Osteoblast (primary cell): ENCODE results near the gene RND3. TPM values are rescaled to one million over a fixed set of nuclear protein-coding genes. Genes with fewer than 3 reads are reported as not detected.

Experiments
- DNase-seq: peaks from one replicate; pipeline ENCODE4 v3.0.0; 2011; ENCODE audit warnings: low spot score, mixed read lengths; ENCODE audit not compliant: insufficient read length; ENCODE audit errors: missing footprints
- H2AFZ ChIP-seq: 2 replicates; pipeline ENCODE4 v1.6.0; 2011; ENCODE audit warnings: mild to moderate bottlenecking, low read length
- H3K27ac ChIP-seq: 2 replicates; pipeline ENCODE4 v1.5.1; 2011; ENCODE audit warnings: mild to moderate bottlenecking, low read depth, low read length, moderate library complexity
- H3K27me3 ChIP-seq: 2 replicates; pipeline ENCODE4 v1.6.0; 2012; ENCODE audit warnings: mild to moderate bottlenecking, control low read depth, inconsistent platforms, low read length, moderate library complexity; ENCODE audit not compliant: insufficient read depth
- H3K36me3 ChIP-seq: 2 replicates; pipeline ENCODE4 v1.5.1; 2011; ENCODE audit warnings: mild to moderate bottlenecking, low read length, control low read depth, moderate library complexity; ENCODE audit not compliant: insufficient read depth
- H3K4me1 ChIP-seq: 2 replicates; pipeline ENCODE4 v1.5.1; 2011; ENCODE audit warnings: mild to moderate bottlenecking, low read length, control low read depth, moderate library complexity; ENCODE audit not compliant: insufficient read depth
- H3K4me2 ChIP-seq: 2 replicates; pipeline ENCODE4 v1.6.0; 2011; ENCODE audit warnings: mild to moderate bottlenecking, low read length; ENCODE audit not compliant: insufficient read depth
- H3K4me3 ChIP-seq: fragments of 200-600 bp; sonication (generic); 3 replicates; pipeline ENCODE4 v1.5.1; 2012; ENCODE audit warnings: mild to moderate bottlenecking, low read length, inconsistent platforms; ENCODE audit not compliant: insufficient read depth
- H3K79me2 ChIP-seq: 2 replicates; pipeline ENCODE4 v1.6.0; 2012; ENCODE audit warnings: mild to moderate bottlenecking, low read length, control low read depth, inconsistent platforms; ENCODE audit not compliant: insufficient read depth
- H3K9me3 ChIP-seq: 2 replicates; pipeline ENCODE4 v1.5.1; 2011; ENCODE audit warnings: low read depth, low read length, control low read depth
- H4K20me1 ChIP-seq: 2 replicates; pipeline ENCODE4 v1.6.0; 2012; ENCODE audit warnings: mild to moderate bottlenecking, low read length, control low read depth; ENCODE audit not compliant: insufficient read depth
- total RNA-seq: library from RNA; depleted of rRNA; stranded (reverse); fragments of >200 nt; gene quantifications from 2 replicates; pipeline ENCODE4 v1.2.3, GENCODE V29; 2012
- TF ChIP-seq, protein P1 (sequence below): IDR thresholded peaks from 2 replicates; pipeline ENCODE4 v1.5.1; 2011; ENCODE audit warnings: mild to moderate bottlenecking, low read depth, low read length, moderate library complexity; ENCODE audit errors: extremely low read depth

The RND3 gene
- total RNA-seq, 1 donor = 241 TPM

DNA sequence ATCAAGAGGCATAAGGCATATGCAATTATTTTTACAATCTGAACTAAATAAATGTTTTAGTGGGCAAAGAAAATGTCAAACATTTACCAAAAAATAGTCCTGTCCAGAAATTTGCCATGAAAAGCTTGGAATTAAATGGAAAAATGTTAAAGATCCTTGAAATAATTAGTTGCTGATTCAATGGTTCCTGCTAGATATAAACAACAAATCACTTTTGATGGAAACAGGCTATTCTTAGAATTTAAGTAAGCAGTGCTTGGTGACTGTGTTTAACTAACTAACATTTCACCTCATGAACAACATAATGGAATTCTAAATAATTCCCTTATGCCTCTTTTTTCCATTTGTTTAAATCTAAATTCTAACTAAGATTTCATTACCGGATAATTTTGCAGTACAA, 3.9 kb downstream of the RND3 start:
- DNase-seq = no peak
- Histone ChIP-seq H3K79me2 (peaks cover 96% of the 10 kb centered on the region), H3K4me3 (peak overlapping the region; percentile 95), H3K4me1 (peaks cover 62% of the 10 kb centered on the region), H3K27me3 (no peaks in the 10 kb centered on the region), H3K27ac (peak overlapping the region; percentile 99), H2AFZ (no peak overlapping the region), H4K20me1 (peaks cover 71% of the 10 kb centered on the region), H3K4me2 (peak overlapping the region; percentile 89), H3K36me3 (peaks cover 41% of the 10 kb centered on the region), H3K9me3 (no peaks in the 10 kb centered on the region)
- TF ChIP-seq, protein P1, sequence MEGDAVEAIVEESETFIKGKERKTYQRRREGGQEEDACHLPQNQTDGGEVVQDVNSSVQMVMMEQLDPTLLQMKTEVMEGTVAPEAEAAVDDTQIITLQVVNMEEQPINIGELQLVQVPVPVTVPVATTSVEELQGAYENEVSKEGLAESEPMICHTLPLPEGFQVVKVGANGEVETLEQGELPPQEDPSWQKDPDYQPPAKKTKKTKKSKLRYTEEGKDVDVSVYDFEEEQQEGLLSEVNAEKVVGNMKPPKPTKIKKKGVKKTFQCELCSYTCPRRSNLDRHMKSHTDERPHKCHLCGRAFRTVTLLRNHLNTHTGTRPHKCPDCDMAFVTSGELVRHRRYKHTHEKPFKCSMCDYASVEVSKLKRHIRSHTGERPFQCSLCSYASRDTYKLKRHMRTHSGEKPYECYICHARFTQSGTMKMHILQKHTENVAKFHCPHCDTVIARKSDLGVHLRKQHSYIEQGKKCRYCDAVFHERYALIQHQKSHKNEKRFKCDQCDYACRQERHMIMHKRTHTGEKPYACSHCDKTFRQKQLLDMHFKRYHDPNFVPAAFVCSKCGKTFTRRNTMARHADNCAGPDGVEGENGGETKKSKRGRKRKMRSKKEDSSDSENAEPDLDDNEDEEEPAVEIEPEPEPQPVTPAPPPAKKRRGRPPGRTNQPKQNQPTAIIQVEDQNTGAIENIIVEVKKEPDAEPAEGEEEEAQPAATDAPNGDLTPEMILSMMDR = no peak

- H3K36me3 ChIP-seq = peaks cover 41% of the 10 kb centered on the region
- peak overlapping the region; percentile 99 for H3K27ac ChIP-seq
- peaks cover 78% of the 10 kb centered on the region for H4K20me1 ChIP-seq
- H3K4me2 ChIP-seq = peak overlapping the region; percentile 89
- no peaks in the 10 kb centered on the region for H3K9me3 ChIP-seq
- peak overlapping the region; percentile 95 for H3K4me3 ChIP-seq
- peaks cover 69% of the 10 kb centered on the region for H3K4me1 ChIP-seq
- H3K27me3 ChIP-seq = no peaks in the 10 kb centered on the region
- H3K79me2 ChIP-seq = peaks cover 96% of the 10 kb centered on the region
- no peak overlapping the region for H2AFZ ChIP-seq
- DNase-seq = peak; percentile 58
- TF ChIP-seq, protein P1 = no peak
These were observed 4.6 kb downstream of the RND3 start for GRCh38 chr2:150482667-150483400.

DNA sequence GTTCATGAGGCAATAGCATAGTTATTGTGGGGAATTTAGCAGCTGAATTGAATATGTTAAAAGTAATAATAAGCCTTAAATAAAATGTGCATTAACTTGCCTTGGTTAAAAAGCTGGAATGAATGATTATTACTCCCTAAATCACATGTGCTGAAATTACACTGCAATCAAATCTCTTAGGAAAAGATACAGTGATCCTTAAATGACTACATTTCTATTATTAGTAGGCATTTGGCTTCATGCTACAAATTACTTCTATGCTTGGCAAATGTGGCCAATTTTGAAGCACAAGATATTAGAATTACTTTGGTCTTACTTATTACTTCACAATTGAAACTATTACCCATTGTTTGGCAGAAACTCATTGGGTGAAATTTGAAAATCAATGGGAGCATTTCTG, 5.4 kb downstream of the RND3 start:
- H3K27me3 ChIP-seq = no peaks in the 10 kb centered on the region
- TF ChIP-seq, protein P1 = no peak
- peak overlapping the region; percentile 56 for H3K4me2 ChIP-seq
- H3K79me2 ChIP-seq = peaks cover 100% of the 10 kb centered on the region
- peaks cover 46% of the 10 kb centered on the region for H3K36me3 ChIP-seq
- H3K4me3 ChIP-seq = peak overlapping the region; percentile 25
- H3K27ac ChIP-seq = peak overlapping the region; percentile 74
- peaks cover 81% of the 10 kb centered on the region for H4K20me1 ChIP-seq
- H3K9me3 ChIP-seq = no peaks in the 10 kb centered on the region
- no peak for DNase-seq
- H3K4me1 ChIP-seq = peaks cover 76% of the 10 kb centered on the region
- no peak overlapping the region for H2AFZ ChIP-seq

DNA sequence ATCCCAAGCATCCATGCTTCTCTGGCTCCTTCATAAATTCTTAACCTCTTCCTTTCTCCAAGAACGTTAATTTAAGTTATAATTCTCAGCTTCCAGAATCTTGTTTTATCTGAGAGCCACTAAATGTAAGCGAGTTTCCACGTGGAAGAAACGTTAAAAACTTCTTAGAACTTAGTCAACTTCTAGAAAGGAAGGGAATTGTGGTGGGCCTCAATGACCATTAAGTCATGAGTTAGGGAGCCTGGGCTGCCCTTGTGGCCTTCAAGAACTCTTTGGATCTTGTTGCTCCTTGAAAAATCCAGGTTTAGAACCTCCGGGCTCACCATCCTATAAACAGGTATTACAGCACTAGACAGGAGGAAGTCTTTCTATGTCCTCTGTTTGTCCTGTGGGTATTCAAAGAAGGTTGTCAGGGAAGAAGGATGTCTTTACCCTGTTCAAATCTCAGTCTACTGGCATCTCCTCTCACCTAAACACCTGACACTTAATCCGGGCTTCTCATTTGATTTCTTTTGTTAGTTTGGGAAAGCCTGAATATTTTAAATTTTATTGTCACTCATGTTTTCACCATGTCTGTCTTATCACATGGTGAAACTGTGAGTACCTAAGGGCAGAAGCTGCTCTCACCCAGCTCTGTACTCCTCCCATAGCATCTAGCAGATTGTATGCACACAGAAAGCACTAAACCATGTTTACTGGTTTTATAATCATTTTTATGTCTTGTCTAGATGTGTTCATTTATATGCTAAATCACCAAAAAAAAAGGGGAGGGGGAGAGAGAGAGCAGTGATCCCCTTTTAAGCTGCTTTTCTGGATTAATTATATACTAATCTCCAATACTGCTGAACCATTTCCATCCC, 6.3 kb downstream of the RND3 start:
- TF ChIP-seq, protein P1 = no peak
- peaks cover 77% of the 10 kb centered on the region for H4K20me1 ChIP-seq
- no peaks in the 10 kb centered on the region for H3K27me3 ChIP-seq
- no peak for DNase-seq
- peaks cover 100% of the 10 kb centered on the region for H3K79me2 ChIP-seq
- peak overlapping the region; percentile 74 for H3K27ac ChIP-seq
- H2AFZ ChIP-seq = no peak overlapping the region
- H3K4me1 ChIP-seq = peaks cover 85% of the 10 kb centered on the region
- no peaks in the 10 kb centered on the region for H3K9me3 ChIP-seq
- peak overlapping the region; percentile 5 for H3K4me3 ChIP-seq
- peaks cover 51% of the 10 kb centered on the region for H3K36me3 ChIP-seq
- peak overlapping the region; percentile 56 for H3K4me2 ChIP-seq
